Measurements from ENCODE around the gene KCNMA1.
"Not testable (repeated sequence)": the region's sequence is repeated elsewhere in the genome, so short reads cannot be mapped to it uniquely, and the experiment has no call there.

KCNMA1 gene

DNA sequence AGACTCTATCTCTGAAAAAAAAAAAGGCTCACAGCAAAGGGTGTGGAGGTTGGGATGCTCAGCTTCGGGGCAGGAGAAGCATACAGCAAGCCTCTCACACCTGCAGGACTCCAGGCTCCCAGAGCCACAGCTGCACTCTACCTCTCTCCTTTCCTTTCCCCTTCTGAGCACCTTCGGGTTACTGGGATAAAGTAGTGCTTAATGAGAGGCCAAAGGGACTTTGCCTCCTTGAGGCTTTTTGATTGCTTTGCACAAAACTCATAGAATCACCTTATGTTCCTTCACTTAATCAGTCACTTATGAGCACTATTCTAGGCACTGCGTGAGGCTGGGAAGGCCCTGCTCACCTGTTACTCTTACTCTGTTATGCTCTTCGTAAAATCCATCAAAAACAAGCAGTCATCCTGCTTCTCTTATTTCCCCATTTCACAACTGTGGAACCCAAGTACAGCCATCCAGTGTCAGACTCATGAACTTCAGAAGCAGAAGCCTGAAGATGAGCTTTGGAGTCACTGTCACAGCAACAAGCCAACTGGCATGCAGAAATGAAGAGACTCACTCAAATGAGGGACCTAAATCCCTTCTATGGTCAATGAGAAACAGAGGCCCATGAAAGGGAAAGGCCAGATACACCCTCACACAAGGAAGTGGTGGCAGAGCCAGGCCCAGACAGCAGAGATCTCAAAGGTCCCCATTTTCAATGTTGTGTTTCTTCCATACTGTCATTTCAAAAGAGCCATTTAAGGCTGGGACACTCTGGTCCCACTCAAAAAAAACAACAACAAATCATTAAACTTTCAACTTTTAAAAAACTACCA, 205.4 kb downstream of the KCNMA1 start:
- DNase-seq (ENCODE audit: insufficient read length, low spot score) (no peak), FAIRE-seq (no peak)

DNA sequence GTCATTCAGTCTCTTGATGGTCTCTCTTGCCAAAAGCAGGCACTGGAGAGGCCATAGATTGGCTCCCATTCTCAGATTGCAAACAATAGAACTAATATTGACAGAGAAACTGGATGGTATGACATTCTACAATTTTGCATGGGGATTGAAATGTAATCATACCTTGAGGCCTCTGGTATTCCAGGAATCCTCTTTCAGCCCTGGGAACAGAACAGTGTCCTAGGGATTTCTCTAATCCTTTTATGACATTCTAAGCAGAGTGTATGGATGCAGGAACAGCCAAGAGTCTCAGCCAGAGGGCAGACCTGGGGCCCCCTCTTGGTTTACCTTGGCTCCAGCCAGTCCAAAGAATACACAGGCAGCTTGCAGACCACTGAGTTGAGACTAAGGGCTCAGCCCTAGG, 206.4 kb downstream of the KCNMA1 start:
- no peak for FAIRE-seq
- no peak for DNase-seq (ENCODE audit: insufficient read length, low spot score)

- FAIRE-seq: no peak
These were observed 207.1 kb downstream of the KCNMA1 start for GRCh38 chr10:77430530-77430929.

GRCh38 chr10:77428691-77429395, 208.8 kb downstream of the KCNMA1 start:
- FAIRE-seq: no peak
- DNase-seq (ENCODE audit: insufficient read length, low spot score): peak; percentile 52

More at GRCh38 chr10:77430530-77430929, 207.1 kb downstream of the KCNMA1 start:
- no peak for DNase-seq (ENCODE audit: insufficient read length, low spot score)

- DNase-seq (ENCODE audit: insufficient read length, low spot score): no peak
- no peak for FAIRE-seq
These were observed 213.4 kb downstream of the KCNMA1 start for GRCh38 chr10:77424257-77424656.

- DNase-seq (ENCODE audit: insufficient read length, low spot score) (no peak), FAIRE-seq (no peak)
These were observed 214.9 kb downstream of the KCNMA1 start for GRCh38 chr10:77422491-77423338.

- FAIRE-seq: no peak
These were observed 216.0 kb downstream of the KCNMA1 start for GRCh38 chr10:77421591-77421990.

GRCh38 chr10:77420947-77421523, 216.6 kb downstream of the KCNMA1 start:
- DNase-seq (ENCODE audit: insufficient read length, low spot score): no peak
- no peak for FAIRE-seq

More at GRCh38 chr10:77421591-77421990, 216.0 kb downstream of the KCNMA1 start:
- DNase-seq (ENCODE audit: insufficient read length, low spot score): no peak

- no peak for FAIRE-seq
- no peak for DNase-seq (ENCODE audit: insufficient read length, low spot score)
These were observed 217.6 kb downstream of the KCNMA1 start for GRCh38 chr10:77419979-77420378.

- FAIRE-seq: no peak
- no peak for DNase-seq (ENCODE audit: insufficient read length, low spot score)
These were observed 218.6 kb downstream of the KCNMA1 start for GRCh38 chr10:77419056-77419455.

GRCh38 chr10:77417806-77418640, 219.6 kb downstream of the KCNMA1 start:
- FAIRE-seq (no peak), DNase-seq (ENCODE audit: insufficient read length, low spot score) (no peak)

DNA sequence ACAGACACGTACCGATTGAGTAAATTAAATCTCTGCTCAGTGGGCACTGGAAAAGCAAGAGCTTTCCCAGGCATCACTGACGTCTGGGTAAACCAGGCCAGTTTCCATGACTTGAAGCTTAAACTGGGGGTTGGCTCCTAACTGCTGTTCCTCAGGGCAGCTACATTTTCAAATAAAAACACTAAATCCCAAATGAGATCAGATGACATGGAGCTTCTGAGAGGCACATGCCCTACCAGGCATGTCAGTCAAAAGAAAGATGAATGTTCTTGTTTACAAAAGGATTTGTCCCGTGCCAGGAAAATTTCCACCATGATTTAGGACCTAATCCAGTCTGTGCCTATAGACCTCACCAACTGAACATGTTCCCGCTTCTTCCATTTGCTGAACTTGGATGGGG, 220.2 kb downstream of the KCNMA1 start:
- no peak for FAIRE-seq

DNA sequence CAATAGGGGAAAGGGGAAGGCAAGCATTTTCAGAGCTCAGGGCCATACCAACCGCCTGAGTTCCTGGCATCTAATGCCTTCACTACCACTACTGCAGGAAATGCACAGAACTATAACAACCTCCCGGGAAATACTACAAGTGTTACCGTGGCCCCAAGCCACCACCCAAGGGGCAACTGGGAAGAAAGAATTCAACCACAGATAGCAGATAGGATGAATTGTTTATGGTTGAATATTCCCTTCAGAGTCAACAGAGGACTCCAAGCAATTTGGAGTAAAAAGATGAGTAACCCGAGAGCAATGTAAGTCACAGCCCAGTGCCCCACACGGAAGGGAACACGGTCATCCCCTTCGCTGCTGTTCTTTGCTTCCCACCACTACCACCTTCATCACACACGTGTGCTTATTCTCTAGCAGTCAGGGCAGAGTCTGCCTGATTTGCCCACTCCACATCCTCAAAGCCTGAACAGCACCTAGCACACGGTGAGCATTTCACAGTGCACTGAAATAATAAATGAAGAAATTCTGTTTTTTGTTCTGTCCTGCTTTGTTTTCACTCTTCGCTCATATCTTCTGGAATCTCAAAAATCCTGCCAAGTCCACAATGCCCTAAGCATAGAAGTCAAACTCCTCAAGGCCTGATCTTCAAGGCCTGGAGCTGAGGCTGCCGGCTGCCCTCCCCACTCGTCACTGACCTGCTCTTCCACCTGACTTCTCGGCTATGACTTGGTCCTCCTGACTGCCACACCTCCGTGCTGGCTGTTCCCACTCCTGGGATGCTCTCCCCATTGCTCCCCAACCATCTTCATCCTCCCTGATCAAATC, 221.1 kb downstream of the KCNMA1 start:
- peak; percentile 97 for FAIRE-seq

More for the DNA sequence above, 220.2 kb downstream of the KCNMA1 start:
- DNase-seq (ENCODE audit: insufficient read length, low spot score): no peak

DNA sequence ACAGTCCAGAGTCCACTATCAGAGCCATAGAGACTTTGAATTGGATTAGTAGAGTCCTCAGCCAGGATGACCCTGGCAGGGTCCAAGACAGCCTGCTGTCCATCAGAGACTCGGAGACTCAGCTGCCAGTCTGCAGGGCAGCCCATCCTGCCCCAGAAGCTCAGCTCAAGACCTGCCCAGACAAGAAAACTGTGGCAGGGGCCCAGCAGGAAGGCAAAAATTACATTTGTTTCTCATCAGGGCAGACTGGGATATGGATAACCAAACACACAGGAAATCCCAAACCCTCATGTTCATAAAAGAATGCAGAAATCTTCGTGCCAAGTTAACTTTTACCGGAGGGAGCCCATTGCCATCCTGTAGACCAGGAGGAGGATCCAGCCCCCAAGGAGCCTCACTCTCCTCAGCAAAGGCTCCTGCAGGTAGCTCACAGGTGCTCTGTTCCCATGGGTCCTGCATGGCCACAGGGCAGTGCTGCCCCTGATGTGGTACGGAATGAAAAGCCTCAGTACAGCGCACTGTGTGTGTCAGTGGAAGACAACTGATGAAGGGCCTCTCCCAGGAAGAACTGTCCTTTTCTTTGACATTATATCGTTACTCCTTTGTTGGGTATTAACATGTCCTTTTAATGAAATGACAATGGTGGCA, 222.2 kb downstream of the KCNMA1 start:
- FAIRE-seq: no peak
- DNase-seq (ENCODE audit: insufficient read length, low spot score): no peak

More for the DNA sequence above, 221.1 kb downstream of the KCNMA1 start:
- peak; percentile 87 for DNase-seq (ENCODE audit: insufficient read length, low spot score)

DNA sequence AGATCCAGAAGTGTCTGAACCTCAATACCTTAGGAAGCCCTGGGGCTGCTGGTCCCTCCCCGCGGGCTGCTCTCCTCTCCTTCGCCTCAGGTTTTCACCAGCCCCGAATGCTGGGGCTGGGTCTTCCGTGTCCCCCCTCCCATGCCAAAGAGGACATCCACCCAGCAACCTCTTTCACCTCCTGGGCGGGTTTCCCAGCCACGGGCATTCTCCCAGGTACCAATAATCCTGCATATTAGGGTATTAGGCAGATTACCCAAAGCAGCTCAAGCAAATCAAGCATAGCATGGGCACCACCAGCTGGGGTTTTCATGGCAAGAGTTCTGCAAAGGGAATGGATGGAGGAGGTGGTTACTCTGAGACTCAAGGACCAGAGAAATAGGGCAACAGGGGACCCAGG, 224.4 kb downstream of the KCNMA1 start:
- no peak for DNase-seq (ENCODE audit: insufficient read length, low spot score)
- FAIRE-seq: no peak

DNA sequence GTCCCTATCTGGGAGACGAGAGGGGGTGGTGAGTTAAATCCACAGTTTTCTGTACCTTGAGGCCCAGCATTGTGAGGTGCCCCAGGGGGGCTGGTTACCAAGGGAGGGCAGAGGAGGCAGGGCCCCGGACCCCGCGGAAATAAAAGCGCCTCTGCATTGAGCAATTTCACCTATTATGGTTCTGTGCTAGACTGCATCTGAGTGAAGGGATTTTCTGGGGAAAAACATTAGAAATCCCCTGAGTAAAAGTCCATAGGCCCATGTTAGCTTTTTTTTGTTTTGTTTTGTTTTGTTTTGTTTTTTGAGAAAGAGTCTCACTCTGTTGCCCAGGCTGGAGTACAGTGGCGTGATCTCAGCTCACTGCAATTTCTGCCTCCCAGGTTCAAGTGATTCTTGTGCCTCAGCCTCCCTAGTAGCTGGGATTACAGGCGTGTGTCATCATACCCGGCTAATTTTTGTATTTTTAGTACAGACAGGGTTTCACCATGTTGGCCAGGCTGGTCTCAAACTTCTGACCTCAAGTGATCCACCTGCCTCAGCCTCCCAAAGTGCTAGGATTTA, 225.0 kb downstream of the KCNMA1 start:
- not testable (repeated sequence) for FAIRE-seq; DNase-seq (ENCODE audit: insufficient read length, low spot score)

- no peak for FAIRE-seq
- DNase-seq (ENCODE audit: insufficient read length, low spot score): no peak
These were observed 225.8 kb downstream of the KCNMA1 start for GRCh38 chr10:77411805-77412204.

DNA sequence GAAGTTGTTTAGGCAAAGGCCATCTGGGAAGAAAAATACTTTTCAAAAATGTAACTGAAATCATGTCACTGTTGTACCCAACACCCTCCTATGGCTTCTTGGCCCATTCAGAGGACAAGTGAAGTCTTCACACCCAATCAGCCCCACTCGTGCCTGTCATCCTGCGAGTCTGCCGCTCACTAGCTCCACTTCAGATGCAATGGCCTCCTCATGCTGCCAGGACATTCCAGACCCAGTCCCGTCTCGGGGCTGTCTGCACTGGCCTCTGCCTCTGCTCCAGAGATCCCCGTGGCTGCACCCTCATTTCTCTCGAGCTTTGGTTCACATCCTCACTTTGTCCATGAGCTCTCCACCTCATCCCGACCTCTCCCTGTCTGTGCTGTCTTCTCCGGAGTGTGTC, 227.1 kb downstream of the KCNMA1 start:
- no peak for DNase-seq (ENCODE audit: insufficient read length, low spot score)
- no peak for FAIRE-seq
